ENCODE results near the gene ABTB2.

ABTB2 gene

DNA sequence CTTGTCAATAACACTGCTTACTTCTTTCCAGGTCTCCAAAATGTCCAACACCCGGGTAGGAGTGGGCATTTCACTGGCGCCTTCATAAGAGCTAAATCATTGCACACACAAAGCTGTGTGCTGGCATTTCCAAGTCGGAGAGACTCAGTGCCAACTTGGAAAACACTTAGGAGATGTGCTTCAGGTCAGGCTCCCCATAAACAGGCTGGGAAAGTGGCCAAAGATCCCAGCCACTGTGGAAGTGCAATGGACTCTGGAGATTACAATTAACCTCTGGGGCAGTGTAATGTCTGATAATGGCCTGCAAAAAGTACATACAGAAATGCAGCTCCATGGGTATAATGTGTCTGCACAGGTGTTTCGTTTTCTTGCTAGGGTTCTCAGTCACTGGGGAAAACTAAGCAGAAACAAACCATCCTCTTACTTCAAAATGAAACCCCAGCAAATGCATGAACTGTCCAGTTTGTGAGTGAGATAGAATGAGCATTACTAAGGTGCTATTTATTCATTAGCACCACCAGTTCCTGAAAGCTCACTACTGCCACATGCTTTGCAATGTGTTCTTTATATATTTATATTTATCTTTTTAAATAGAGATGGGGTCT lies 79.0 kb downstream of the ABTB2 start:
- no peak for DNase-seq

DNA sequence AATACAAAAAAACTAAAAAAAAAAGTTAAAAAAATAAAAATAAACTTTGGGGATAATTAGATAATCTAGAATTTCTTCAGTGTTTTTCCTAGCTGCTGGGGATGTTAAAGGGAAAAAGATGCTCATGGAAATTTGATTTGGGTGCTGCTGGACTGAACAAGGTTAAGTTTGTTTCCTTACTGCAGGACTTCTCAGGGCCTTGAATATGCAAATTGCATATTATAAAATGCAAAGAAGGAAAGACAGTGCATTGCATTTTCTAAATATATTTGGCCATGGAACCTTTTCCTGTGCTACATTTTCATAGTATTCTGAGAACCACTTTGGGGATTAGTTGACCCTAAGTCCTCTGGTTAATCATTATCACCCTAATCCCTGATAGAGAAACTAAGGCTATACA lies 79.6 kb downstream of the ABTB2 start:
- no peak for DNase-seq

DNA sequence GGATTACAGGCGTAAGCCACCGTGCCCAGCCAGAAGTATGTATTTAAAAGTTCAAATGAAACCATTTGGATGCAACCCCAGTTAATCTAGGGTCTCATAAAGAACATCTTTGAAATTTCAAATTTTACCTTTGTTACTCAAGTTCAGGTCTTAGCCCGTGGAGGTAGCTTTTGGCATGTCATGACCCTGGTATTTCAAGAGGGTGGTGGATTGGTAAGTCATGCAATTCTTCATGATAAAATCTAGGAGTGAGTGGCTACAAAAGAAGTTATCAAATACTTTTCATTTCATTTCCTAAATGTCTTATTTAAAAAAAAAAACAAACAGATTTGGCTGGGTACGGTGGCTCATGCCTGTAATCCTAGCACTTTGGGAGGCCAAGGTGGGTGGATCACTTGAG lies 80.6 kb downstream of the ABTB2 start:
- DNase-seq = no peak

- no peak for DNase-seq
Observed at GRCh38 chr11:34276352-34276864, 81.4 kb downstream of the ABTB2 start.

DNA sequence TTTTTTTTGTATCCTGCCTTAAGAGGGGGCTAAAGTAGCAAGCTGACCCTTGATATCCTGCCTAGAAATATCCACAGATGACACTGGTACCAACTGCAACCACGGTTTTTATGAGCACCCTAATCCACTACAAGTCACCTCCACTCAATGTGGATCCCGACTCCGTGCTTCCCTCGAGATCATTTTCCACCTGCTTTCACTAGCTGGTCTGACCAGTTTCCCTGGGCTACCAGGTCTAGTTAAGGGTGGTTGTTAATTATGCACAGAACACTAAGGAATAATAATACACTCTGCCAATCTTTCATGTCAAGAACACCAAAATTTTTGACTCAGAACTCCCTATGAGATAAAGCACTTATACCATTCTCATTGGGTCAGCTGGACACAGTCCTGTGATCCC lies 82.3 kb downstream of the ABTB2 start:
- DNase-seq = no peak

DNA sequence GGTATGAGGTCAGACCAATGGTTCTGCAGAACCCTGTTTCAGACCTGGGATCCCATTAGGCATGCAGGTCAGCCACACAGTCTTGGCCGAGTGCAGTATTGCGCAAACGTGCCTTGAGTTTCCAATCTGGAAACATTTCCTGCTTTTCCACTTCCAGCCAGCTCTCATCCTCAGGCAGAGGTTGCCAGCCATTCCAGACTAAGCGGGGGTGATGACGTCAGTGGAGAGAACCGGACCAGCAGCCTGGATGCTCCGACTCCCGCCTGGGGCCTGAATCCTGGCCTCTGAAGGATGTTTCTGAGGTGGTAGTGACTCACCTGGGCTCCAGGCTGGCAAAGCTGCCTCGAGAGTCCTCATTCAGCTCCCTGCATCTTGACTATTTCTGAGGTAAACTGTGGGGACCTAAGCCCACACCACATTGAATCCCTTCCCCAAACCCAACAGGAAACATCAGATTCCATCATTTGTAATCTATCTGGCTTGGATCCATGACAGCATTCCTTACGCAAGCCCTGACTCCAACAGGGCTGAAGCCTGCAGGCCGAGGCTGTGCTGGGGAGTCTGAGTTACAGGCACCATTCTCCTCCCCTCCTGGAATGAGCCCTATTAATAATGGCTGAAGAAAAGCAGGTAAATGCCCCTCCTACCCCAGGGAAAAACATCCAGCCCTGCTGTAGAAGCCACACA lies 83.0 kb downstream of the ABTB2 start:
- no peak for DNase-seq

DNA sequence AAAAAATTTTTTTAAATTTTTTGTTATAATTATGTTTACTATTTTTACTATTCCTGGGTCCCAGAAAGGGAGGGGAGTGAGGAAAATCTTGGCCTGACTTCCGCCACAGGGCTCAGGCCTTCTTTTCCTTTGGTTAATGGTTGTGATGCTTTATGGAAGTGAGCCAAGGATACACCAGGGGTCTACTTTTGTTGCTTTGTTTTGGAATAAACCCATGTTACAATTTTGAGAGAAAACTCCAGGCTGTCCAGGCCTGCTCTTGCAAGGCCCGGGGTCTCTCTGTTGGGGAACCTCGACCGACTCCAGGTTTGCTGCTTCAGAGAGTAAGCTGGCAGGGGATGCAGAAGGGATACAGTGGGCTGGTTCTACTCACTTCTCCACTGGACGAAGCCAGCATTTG lies 84.7 kb downstream of the ABTB2 start:
- DNase-seq = no peak

DNA sequence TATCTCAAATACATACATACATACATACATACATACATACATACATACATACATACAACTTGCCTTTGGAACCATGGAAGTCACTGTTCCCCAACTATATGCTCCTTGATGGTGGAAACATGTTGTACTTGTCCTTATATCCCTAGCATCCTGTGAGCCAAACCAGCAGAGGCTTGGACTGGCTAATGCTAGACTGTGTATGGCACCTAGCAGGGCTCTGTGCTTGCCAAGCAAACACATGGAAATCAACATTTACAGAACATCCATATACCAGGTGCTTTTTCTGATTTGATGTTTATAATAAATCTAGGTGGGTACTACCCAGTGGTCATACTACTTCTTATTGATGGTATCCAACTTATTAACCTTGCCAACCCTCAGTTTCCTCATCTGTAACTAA lies 86.1 kb downstream of the ABTB2 start:
- no peak for DNase-seq

GRCh38 chr11:34270711-34271110 lies 87.1 kb downstream of the ABTB2 start:
- DNase-seq = no peak

- no peak for DNase-seq
Observed at GRCh38 chr11:34269694-34270245, 88.0 kb downstream of the ABTB2 start.

- DNase-seq = no peak
Observed at GRCh38 chr11:34268906-34269430, 88.8 kb downstream of the ABTB2 start.

- no peak for DNase-seq
Observed at GRCh38 chr11:34267417-34267816, 90.4 kb downstream of the ABTB2 start.

DNA sequence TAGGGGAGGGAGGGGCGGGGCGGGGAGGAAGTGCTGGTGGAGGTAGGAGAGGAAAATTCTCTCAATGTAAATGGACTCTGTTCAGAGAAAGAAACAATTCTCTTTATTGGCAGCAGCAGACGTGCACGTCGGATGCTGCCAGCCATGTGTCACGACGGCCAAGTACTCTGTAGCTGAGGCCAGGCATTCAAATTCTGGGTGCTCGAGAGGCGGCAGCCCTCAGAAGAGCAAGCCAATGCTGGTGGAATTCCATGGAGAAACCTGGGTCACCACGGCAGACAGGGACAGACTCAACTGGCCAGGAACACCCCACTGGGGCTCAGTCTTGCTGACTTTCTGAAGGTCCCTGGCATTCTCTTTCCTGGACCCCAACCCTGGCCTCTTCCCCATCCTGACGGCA lies 90.8 kb downstream of the ABTB2 start:
- no peak for DNase-seq

GRCh38 chr11:34266090-34266912 lies 91.5 kb downstream of the ABTB2 start:
- no peak for DNase-seq

GRCh38 chr11:34264303-34265110 lies 93.3 kb downstream of the ABTB2 start:
- no peak for DNase-seq

GRCh38 chr11:34263441-34264091 lies 94.2 kb downstream of the ABTB2 start:
- no peak for DNase-seq

DNA sequence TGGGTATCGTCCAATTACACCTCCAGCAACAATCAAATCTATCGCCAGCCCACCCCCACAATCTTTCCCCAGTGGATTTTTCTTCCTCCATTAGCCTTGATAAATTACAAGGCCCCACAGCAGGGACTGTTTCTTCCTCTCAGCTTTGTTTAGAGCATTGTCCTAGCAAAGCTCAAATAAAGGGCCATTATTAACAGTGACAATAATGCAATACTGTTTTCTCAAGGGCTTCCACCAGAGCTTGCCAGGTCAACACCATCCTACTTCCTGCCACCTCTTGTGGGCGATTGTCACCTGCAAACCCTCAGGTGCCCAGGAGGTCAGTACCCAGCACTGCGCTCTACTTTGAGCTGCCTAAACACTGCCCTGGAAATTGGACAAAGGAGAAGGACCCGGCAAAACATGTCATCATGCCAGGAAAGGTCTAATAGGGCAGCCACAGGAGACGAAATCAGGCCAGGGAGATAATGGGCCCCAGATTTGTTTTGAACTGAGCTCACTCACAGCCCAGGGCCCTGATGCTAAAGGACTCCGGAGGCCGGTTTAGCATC lies 95.2 kb downstream of the ABTB2 start:
- DNase-seq = no peak

- DNase-seq = no peak
Observed at GRCh38 chr11:34261820-34262219, 96.0 kb downstream of the ABTB2 start.

DNA sequence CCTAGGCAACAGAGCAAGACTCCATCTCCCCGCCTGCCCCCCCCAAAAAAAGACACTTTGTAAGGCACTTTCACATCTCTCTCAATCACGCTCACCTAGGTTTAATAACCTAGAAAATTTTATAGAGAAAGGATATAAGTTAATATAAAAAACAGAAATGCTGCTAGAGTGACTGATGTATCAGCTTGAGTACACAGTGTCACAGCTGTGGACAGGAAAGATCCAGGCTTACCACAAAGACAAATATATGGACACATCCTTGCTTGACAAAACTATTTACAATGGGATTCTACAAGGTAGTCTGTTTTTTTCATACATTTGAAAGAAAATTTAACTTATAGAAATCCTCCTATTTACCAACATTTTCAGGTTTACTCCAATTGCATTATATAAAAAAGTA lies 96.7 kb downstream of the ABTB2 start:
- DNase-seq = no peak

GRCh38 chr11:34260072-34260575 lies 97.7 kb downstream of the ABTB2 start:
- no peak for DNase-seq

DNA sequence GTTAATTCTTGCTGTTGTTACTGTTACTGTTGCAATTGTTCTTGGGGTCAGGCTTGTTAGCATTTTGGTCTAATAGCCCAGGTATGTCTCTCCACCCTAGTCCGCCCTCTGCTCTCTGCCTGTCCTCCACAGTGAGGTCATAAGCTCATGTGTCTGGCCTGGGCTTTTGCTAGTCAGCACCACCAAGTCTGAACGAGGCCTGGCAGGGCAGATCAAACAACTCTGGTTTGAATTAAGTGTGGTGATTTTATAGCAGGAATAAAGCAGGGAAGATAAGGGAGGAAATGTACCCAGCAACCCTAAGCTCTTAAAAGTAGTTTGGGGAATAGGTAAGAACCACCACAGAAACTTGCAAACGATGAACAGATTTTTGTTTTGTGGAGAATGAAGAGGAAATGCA lies 98.7 kb downstream of the ABTB2 start:
- no peak for DNase-seq

Measured in activated CD4-positive, alpha-beta T cell treated with anti-CD3 and anti-CD28 coated beads, Interleukin-10, Interleukin-2, amounts not matched to agents 100 ng/mL and 50 ng/mL, durations not matched to agents 16 hours and 8 hours (primary cell).